Activated CD8-positive, alpha-beta memory T cell treated with anti-CD3 and anti-CD28 coated beads for 1 hour (primary cell): ENCODE data around the gene NSUN2.

Experiments
- DNase-seq, 2 donors: peaks; one replicate each; pipeline ENCODE4 v3.0.0-alpha.2; 2020; ENCODE audit warnings: low read depth in 1 of 2; ENCODE audit errors: extremely low read depth in 1 of 2

The NSUN2 gene

GRCh38 chr5:6606884-6607558, 25.8 kb downstream of the NSUN2 start:
- no peak for DNase-seq

GRCh38 chr5:6604946-6605345, 27.9 kb downstream of the NSUN2 start:
- DNase-seq, result no peak

DNA sequence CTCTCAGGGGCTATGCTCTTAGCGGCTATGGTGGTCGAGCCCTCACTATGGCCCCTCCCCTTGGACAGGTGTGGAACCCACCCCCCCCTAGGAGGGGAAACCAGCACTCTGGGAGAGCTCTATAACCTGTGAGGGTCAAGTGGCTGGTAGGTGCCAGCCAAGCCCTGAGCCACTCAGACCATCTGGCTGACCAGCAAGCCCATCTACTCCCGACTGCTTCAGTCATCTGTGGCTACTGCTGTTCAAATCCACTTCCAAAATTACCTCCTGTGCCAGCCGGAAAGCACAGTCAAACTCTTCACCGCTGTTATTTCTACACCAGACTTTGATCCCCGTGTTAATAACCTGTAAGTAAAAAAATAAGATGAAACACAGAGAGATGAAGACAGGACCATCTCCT, 28.5 kb downstream of the NSUN2 start:
- DNase-seq, result no peak

DNA sequence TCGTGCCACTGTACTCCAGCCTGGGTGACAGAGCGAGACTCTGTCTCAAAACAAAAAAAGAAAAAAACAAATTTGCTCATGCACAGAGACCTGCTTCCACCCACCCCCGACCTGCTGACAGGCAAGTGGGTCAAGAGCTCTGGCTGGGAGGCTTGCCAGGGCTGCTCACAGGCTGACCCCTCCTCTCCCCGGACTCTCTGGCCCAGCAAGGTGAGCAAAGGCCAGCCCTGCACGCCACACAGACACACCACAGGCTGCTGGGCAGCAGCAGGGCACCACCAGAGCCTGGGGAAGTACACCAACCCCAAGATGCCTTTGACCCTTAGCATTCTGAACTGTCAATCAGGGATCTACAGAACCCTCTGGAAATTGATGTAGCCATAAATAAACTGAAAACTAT, 29.2 kb downstream of the NSUN2 start:
- DNase-seq, result no peak

GRCh38 chr5:6602441-6602840, 30.4 kb downstream of the NSUN2 start:
- DNase-seq, result no peak

- DNase-seq, result no peak
Observed at GRCh38 chr5:6601816-6602215, 31.0 kb downstream of the NSUN2 start.

DNA sequence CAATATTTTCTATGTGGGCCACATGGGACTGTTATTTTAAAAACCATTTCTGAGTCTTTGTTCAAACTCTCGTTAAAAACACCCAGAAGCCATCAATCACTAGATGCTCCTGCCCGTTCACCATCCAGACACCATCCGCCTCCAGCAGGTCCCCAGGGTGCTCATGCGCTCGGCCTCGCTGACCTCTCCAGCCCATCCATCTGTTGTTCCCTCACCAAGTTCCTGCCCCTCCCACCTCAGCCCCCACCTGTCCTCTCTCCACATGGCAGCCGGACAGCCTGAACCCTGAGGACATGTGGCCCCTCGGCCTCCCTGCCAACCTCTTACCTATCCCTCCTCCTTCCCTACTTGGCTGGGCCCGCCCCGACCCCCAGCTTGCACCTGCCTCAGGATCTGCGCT, 31.6 kb downstream of the NSUN2 start:
- DNase-seq, result no peak

DNA sequence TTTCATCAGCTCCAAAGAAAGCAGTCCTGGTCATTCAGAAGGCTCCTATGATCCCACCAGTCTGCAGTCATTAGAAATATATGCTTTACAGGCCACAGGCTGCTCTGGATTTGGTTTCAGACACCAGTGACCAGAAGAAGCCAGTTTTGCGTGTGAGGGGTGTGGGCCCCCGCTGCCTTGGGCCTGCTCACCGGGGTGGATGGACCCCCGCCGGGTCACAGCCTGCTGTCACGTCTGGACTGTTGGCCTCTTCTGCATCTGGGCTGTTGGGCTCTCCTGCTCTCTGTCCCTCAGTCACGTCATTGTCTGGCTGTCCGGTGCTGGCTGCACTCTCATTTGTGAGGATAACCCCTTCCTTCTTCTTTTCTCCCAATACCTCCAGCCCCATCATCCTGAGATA, 33.1 kb downstream of the NSUN2 start:
- DNase-seq, result no peak

DNA sequence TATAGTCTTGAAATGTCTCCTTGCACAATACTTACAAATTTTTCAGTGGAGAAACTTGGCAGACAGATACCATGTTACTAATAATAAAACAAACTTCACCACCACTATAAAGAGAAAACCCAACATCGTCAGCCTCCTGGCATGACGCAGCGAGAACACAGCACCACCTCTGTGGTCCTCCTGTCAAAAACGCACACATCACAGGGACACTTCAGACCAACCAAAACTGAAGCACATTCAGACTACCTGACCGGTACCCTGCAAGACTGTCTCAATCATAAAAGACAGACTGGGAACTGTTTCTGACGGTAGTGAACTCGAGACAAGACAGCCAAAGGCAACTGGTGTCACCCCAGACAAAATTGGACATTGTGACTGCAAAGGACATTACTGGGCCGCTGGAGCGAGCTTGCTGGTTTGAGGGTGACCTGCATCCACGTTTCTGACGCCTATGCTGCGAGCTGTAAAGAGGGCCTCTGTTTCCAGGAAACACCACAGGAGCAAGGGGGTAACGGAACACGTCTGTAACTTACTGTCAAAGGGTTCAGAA, 34.4 kb downstream of the NSUN2 start:
- no peak for DNase-seq

- no peak for DNase-seq
Observed at GRCh38 chr5:6597557-6597956, 35.3 kb downstream of the NSUN2 start.

DNA sequence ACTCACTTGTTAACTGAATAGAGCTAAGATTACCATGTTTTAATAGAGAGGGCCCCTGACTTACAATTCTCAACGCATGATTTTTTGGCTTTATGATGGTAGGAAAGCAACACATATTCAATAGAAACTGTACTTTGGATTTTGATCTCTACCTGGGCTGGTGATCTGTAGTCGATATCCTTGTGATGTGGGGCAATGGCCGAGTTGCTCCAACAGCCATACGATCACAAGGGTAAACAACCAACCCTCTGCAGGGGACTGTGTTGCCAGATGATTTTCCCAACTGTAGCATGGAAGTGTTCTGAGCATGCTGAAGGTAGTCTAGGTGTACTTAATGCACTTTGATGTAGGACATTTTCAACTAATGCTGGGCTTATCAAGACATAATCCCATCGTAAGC, 36.5 kb downstream of the NSUN2 start:
- no peak for DNase-seq

DNA sequence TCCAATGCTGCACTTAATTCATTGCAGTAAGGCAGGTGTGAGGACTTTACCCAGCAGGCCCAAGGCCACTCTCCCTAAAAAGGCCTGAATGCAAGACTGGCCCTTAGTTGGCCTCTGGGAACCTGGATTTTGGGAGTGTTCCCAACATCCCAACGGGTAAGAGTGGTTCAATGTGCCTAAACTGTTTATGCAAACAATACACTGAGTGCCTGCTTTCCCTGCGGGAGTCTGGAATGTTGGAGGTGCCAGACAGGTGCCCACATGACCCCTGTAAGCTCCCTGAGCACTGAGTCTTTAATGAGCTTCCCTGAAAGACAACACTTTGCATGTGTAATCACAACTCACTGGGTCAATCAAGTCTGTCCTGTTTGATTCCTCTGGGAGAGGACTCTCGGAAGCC, 37.4 kb downstream of the NSUN2 start:
- DNase-seq, result no peak

DNA sequence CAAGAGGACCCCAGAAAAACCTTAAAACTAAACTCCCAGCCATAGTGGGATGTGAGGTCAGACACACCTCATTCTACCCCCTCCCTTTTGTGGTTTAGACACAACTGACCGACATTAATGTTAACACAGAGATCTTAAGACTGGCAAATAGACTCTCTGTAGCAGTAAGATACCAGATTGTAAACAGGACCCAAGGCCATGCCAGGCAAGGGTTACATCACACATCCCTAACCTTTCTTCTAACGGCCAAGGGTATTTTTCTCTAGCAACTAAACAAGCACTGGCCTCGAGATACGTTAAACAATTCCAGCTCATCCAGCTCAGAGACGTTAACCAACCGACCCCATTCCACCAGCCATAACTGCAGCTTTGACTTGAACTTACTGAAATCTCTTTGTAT, 38.8 kb downstream of the NSUN2 start:
- DNase-seq, result no peak

DNA sequence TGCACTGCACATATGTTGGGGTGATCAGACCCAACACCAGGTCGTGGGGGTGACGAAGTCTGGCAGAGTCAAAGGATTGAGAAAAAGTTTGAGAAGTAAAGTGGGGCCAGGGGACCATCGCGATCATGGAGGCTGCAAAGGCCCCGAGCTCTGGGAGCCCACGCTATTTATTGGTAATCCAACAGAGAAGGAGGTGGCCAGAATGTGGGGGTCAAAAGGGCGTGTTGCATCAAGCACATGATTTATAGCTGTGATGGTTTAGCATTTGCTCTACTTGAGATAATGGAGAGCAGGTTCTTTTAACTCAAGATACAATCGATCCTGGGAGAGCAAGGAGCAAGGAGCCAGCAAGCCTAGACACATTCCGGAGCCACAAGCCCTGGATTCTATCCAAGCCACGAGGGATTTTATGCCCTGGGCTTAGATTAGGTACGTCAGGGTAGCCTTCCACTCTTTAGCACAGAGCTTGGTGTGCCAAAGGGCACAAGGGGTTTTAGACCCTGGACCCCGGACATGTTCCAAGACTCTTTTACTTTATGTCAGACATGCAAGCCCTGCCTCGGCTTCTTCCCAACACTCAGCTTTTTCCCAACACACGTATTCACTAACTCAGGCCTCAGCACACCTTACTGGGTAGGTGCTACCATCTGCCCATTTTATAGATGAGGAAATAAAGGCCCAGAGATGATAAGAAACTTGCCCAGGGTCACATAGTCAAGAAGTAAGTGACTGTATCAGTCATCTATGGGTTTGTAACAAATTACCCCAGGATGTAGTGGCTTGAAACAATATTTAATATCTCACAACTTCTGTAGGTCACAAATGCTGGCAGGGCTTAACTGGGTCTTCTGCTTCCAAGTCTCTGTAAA, 39.5 kb downstream of the NSUN2 start:
- DNase-seq, result no peak

DNA sequence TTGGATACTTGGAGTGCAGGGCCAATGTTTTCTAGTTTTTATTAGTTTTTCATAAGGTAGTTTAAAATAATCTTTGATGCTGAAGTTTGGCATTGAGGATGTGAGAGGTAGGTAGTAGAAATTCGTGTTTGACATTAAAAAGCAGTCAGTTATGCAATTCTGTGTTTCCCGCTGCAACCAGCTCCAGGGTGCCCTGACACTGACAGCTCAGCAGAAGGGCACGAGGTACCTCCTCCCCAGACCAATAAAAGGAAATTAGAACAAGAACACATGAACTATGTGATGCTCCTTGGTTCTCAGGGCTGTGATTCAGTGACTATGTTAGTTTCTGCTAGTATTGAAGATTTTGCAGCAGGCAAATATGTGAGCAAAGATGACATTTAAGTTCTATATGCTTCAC, 40.2 kb downstream of the NSUN2 start:
- DNase-seq, result no peak

- no peak for DNase-seq
Observed at GRCh38 chr5:6591671-6592288, 41.1 kb downstream of the NSUN2 start.

DNA sequence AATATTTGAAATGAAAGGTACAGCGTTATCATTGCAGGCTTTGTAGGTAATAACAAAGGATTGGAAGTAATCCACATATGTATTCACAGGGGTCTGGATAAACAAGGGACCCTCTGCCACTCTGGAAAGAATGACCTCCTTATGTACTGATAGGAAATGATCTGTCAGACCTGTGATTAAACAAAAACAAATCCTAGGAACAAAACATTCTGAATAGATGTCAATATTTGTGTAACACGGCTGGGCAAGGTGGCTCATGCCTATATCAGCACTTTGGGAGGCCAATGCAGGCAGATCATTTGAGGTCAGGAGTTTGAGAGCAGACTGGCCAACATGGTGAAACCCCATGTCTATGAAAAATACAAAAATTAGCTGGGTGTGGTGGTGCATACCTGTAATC, 42.3 kb downstream of the NSUN2 start:
- DNase-seq, result no peak

DNA sequence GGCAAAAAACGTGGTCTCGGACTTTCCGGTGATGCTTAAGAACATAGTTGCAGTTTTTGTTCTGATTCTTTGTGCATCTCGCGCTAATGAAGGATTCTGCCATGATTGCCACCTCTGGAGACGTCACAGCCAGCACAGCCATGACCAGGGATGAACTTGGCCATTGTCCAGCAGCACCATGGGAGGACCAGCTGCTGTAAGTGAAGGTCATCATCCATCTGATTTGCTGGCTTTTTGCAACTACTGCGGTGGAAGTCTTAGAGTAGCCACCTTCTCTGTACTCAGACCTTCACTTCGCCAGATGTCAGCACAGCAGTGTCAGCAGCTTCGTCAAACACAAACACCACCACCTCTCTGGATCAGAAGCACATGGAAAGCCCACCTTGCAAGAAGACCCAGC, 45.7 kb downstream of the NSUN2 start:
- DNase-seq, result no peak

GRCh38 chr5:6586647-6587042, 46.2 kb downstream of the NSUN2 start:
- DNase-seq, result no peak

GRCh38 chr5:6585939-6586646, 46.8 kb downstream of the NSUN2 start:
- no peak for DNase-seq

DNA sequence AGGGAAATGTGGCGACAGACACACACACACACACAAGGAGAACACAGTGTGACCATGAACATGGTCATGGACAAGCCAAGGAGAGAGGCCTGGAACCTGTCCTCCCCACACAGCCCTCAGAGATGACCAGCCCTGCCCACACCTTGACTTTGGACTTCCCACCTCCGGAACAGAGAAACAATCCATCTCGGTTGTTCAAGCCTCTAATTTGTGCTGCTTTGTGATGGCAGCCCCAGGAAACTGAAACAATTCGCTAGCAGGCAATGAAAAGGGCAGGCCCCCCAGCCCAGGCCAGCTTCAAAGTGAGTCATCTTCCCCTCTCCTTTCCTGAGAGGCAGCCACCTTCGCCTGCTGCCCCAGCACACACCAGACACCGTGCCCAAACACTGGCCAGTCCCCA, 47.7 kb downstream of the NSUN2 start:
- DNase-seq, result no peak
